Measurements from ENCODE around the gene WDR82. TPM values are rescaled to one million over a fixed set of nuclear protein-coding genes. Genes with fewer than 3 reads are reported as not detected.

Gene WDR82
- total and polyA plus RNA-seq, 2 donors (not counting 1 experiment from before 2014, with no cell fraction given): 71.2 to 77.7 TPM

DNA sequence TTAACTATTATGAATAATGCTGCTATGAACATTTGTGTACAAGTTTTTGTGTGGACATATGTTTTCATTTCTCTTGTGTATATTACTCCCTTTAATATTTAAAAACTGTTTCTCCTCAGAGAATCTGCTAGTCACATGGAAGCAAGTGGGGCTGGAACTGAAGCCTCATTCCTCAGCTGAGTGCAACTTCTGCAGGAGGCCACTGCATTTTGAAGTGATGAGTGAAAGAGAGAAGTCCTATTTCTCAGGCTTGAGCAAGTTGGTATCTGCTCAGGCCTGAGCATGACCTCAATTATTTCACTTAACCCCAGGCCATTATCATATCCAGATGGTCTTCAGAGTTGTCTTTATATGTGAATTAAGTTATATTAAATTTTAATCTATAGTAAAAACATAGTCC is 64.5 kb downstream of the WDR82 start:
- no peaks in the 10 kb centered on the region for H3K79me2 ChIP-seq (ENCODE audit: control insufficient read depth, insufficient read depth, low read length)
- H3K9ac ChIP-seq (ENCODE audit: insufficient read depth, low read length): no peak overlapping the region
- H4K20me1 ChIP-seq (ENCODE audit: control insufficient read depth, extremely low read depth, insufficient read depth, low read length): no peaks in the 10 kb centered on the region
- no peaks in the 10 kb centered on the region for H3K9me3 ChIP-seq (ENCODE audit: control insufficient read depth, insufficient read depth, low read depth, low read length)
- TF ChIP-seq EZH2 (IDR thresholded peaks at IDR 0.05; ENCODE audit: low read length, missing control alignments) (no peak), CTCF (conservative IDR thresholded peaks at IDR 0.05 in 1 of 2, IDR thresholded peaks at IDR 0.05 in 1 of 2; ENCODE audit: low read depth in 1 of 2, low read length in 2 of 2) (no peak)
- H3K4me2 ChIP-seq (ENCODE audit: extremely low read depth, insufficient read depth, low read length): no peak overlapping the region
- peaks cover 9% of the 10 kb centered on the region for H3K4me1 ChIP-seq (ENCODE audit: control insufficient read depth, extremely low read depth, insufficient read depth, low read length)
- peaks cover 27% of the 10 kb centered on the region for H3K36me3 ChIP-seq (ENCODE audit: control insufficient read depth, insufficient read depth, low read length)
- H3K4me3 ChIP-seq (replicated peaks in 1 of 4; ENCODE audit: control extremely low read depth in 1 of 4, insufficient read depth in 1 of 4, low read depth in 3 of 4, low read length in 4 of 4): no peak overlapping the region
- no peak for DNase-seq (ENCODE audit: low read depth in 2 of 2)
- no peak overlapping the region for H3K27ac ChIP-seq (ENCODE audit: insufficient read depth, low read length)
- H2AFZ ChIP-seq (ENCODE audit: low read length): no peak overlapping the region
- no peaks in the 10 kb centered on the region for H3K27me3 ChIP-seq (ENCODE audit: control insufficient read depth, insufficient read depth, low read length)

- Histone ChIP-seq H3K79me2 (ENCODE audit: control insufficient read depth, insufficient read depth, low read length) (no peaks in the 10 kb centered on the region), H3K27me3 (ENCODE audit: control insufficient read depth, insufficient read depth, low read length) (no peaks in the 10 kb centered on the region), H4K20me1 (ENCODE audit: control insufficient read depth, extremely low read depth, insufficient read depth, low read length) (no peaks in the 10 kb centered on the region), H3K4me1 (ENCODE audit: control insufficient read depth, extremely low read depth, insufficient read depth, low read length) (peaks cover 9% of the 10 kb centered on the region), H3K27ac (ENCODE audit: insufficient read depth, low read length) (no peak overlapping the region), H3K9ac (ENCODE audit: insufficient read depth, low read length) (no peak overlapping the region), H3K4me3 (replicated peaks in 1 of 4; ENCODE audit: control extremely low read depth in 1 of 4, insufficient read depth in 1 of 4, low read depth in 3 of 4, low read length in 4 of 4) (no peak overlapping the region), H3K9me3 (ENCODE audit: control insufficient read depth, insufficient read depth, low read depth, low read length) (no peaks in the 10 kb centered on the region), H3K36me3 (ENCODE audit: control insufficient read depth, insufficient read depth, low read length) (peaks cover 28% of the 10 kb centered on the region), H2AFZ (ENCODE audit: low read length) (no peak overlapping the region), H3K4me2 (ENCODE audit: extremely low read depth, insufficient read depth, low read length) (no peak overlapping the region)
- DNase-seq (ENCODE audit: low read depth in 2 of 2): no peak
- no peak for TF ChIP-seq CTCF (conservative IDR thresholded peaks at IDR 0.05 in 1 of 2, IDR thresholded peaks at IDR 0.05 in 1 of 2; ENCODE audit: low read depth in 1 of 2, low read length in 2 of 2)
- TF ChIP-seq EZH2 (IDR thresholded peaks at IDR 0.05; ENCODE audit: low read length, missing control alignments): no peak
These were observed 65.4 kb downstream of the WDR82 start for GRCh38 chr3:52213005-52213404.

DNA sequence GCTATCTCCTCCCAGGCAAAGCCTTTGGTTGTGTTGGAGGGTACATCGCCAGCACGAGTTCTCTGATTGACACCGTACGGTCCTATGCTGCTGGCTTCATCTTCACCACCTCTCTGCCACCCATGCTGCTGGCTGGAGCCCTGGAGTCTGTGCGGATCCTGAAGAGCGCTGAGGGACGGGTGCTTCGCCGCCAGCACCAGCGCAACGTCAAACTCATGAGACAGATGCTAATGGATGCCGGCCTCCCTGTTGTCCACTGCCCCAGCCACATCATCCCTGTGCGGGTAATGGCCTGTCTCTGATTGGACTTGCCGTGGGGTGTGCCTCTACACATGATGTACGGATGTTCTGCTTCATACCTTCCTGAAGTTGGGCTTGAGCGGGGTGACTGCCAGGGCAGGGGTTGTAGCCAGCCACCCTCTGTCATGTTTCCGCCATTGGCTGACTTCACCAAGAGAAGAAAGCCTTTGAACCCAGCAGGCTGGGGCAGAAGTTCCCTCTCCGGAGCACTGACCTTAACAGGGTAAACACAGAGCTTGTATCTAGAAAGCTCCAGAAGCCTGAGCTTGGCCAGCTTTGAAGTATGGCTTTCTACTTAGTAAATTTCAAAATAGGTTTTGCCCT is 67.1 kb downstream of the WDR82 start:
- no peak for DNase-seq (ENCODE audit: low read depth in 2 of 2)
- TF ChIP-seq EZH2 (IDR thresholded peaks at IDR 0.05; ENCODE audit: low read length, missing control alignments): no peak
- no peak for TF ChIP-seq CTCF (conservative IDR thresholded peaks at IDR 0.05 in 1 of 2, IDR thresholded peaks at IDR 0.05 in 1 of 2; ENCODE audit: low read depth in 1 of 2, low read length in 2 of 2)

More for the DNA sequence above, 67.1 kb downstream of the WDR82 start:
- Histone ChIP-seq H2AFZ (ENCODE audit: low read length) (no peak overlapping the region), H4K20me1 (ENCODE audit: control insufficient read depth, extremely low read depth, insufficient read depth, low read length) (no peaks in the 10 kb centered on the region), H3K9me3 (ENCODE audit: control insufficient read depth, insufficient read depth, low read depth, low read length) (no peaks in the 10 kb centered on the region), H3K4me3 (replicated peaks in 1 of 4; ENCODE audit: control extremely low read depth in 1 of 4, insufficient read depth in 1 of 4, low read depth in 3 of 4, low read length in 4 of 4) (no peak overlapping the region), H3K27ac (ENCODE audit: insufficient read depth, low read length) (no peak overlapping the region), H3K9ac (ENCODE audit: insufficient read depth, low read length) (no peak overlapping the region), H3K27me3 (ENCODE audit: control insufficient read depth, insufficient read depth, low read length) (no peaks in the 10 kb centered on the region), H3K79me2 (ENCODE audit: control insufficient read depth, insufficient read depth, low read length) (no peaks in the 10 kb centered on the region), H3K36me3 (ENCODE audit: control insufficient read depth, insufficient read depth, low read length) (peaks cover 33% of the 10 kb centered on the region), H3K4me1 (ENCODE audit: control insufficient read depth, extremely low read depth, insufficient read depth, low read length) (no peaks in the 10 kb centered on the region), H3K4me2 (ENCODE audit: extremely low read depth, insufficient read depth, low read length) (no peak overlapping the region)

All from fibroblast of lung (primary cell).